CMK (cell line): ENCODE data around the gene ACTG2.
"Not testable (repeated sequence)": the region's sequence is repeated elsewhere in the genome, so short reads cannot be mapped to it uniquely, and the experiment has no call there.

Experiments used
- DNase-seq: peaks from one replicate; pipeline ENCODE4 v3.0.0-alpha.2; 2010; ENCODE audit warnings: low read depth

Gene ACTG2

GRCh38 chr2:73892631-73893329 is at the start of gene ACTG2:
TSS of gene ACTG2 (plus strand) at chr2:73893008. CDS start at chr2:73901312, 8,304 bp downstream.
- no peak for DNase-seq

DNA sequence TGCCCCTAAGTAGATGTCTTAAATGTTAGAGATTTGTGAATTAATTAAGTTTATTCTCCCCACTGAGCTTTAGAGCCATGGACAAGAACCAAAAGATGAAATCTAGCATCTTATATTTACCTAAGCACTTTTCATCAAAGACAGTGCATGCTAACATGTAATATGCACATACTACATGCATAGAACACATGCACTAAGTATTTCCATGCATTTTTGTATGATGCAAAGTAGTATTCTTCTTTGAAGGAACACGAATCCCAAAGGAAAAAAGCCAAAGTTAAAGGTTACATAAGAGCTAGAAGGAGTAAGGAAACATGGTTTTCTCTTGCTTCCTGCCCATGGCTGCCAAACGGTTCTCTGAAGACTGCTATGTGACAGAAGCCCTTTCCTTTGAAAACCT is 48.7 kb upstream of the ACTG2 start:
- no peak for DNase-seq

GRCh38 chr2:73850009-73850408 is 42.8 kb upstream of the ACTG2 start:
- no peak for DNase-seq

GRCh38 chr2:73851274-73851673 is 41.5 kb upstream of the ACTG2 start:
- DNase-seq: no peak

DNA sequence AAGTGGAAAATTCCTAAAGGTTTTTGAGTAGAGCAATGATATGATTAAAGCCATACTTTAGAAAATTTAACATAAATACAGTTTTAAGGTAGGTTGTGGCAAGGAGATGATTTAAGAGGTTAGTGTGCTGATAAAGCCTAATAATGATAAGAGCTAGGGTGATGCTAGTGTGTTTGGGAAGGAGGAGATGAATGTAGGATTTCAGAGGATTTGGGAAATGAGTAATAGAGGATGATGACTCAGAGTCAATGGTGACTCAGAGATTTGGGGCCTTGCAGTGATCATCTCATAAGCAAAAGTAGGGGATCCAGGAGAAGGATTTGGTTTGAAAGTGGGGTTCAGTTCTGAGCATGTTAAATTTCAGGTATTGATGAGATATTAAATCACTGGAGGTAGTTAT is 40.8 kb upstream of the ACTG2 start:
- DNase-seq: no peak

DNA sequence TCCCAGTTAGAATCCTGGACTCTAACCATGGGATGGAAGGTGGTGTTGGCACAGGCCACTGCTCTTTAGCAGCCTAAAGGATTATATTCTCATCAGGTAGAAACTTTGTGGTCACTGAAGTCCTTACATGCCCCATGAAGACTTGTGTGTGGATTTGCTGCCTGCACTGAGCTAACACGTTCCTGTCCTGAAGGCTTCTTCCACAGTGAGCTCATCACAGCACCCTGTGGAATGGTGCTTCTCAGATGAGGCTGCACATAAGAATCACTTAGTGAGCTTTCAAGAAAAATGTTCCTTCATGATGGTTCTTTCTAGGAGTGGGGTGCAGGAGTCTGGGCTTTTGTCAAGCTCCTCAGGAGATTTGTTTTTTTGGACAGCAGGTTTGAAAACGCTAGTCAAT is 37.3 kb upstream of the ACTG2 start:
- DNase-seq: no peak

DNA sequence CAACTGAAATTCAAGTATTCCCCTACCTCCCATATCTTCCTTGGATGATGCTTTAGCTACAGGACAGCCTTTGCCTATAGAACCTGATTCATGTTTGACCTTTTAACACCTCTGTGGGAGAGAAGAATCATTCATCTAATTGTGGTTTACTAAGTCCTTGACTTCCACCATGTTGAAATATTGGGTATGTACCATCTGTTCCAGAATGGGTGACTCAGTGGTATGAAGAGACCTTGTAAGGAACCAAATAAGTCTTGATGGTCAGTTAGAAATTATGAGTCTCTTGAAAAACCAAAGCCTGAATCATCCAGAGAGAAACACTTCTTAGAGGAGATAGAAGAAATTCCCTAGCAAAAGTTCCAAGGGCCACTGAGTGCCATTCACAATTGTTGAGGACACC is 36.6 kb upstream of the ACTG2 start:
- DNase-seq: no peak

DNA sequence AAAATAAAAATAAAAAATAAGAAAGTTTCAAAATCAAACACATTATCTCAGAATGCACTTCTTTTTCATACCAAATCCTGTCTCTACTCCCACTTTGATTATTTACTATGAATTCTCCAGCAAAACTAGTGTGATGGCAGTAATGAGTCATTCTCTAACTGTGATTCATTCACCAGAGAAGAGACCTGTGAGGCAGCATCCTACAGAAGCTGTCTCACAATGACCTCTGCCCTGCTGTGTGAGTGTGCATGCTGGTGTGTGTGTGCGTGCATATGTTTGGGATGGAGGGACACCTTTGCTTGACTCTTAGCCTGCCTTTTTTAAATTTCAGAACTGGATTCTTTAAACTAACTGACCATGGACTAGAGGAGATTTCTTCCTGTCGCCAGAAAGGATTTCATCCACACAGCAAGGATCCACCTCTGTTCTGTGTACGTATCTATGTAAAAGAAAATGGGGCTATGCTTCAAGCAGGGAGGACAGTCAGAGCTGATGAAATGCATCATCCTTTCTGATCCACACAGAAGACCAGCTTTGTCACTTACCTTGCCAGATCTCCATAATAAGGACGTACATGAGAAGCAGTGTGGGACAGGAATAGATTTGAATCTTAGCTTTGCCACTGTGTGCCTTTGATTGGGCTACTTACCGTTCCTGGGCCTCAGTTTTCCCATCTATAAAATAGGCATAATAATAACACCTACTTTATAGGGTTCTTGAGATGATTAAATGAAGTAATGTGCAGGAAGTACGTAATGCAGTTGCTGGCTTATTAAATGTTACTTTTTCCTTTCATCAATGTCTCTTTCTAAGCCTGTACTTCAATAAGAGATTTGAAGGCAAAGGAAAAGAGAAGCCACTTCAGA is 32.9 kb upstream of the ACTG2 start:
- DNase-seq: no peak

DNA sequence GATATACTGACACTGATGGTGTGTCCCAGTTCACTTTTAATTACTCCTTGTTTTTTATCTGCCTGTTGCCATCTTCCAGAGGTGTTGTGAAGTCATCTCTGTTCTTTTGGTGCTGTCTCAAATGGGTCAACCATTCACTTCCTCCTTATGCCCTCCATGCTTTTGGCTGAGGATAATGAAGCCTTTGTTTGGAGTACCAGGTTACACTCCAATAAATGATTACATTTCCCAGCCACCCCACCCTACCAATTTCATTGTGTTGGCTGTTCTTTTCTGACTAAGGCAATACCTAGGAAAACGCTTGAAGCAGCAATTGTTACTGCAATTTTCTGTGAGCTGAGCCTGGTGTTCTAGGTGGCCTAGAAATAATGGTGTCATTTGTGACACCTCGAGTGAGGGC is 29.8 kb upstream of the ACTG2 start:
- DNase-seq: no peak

DNA sequence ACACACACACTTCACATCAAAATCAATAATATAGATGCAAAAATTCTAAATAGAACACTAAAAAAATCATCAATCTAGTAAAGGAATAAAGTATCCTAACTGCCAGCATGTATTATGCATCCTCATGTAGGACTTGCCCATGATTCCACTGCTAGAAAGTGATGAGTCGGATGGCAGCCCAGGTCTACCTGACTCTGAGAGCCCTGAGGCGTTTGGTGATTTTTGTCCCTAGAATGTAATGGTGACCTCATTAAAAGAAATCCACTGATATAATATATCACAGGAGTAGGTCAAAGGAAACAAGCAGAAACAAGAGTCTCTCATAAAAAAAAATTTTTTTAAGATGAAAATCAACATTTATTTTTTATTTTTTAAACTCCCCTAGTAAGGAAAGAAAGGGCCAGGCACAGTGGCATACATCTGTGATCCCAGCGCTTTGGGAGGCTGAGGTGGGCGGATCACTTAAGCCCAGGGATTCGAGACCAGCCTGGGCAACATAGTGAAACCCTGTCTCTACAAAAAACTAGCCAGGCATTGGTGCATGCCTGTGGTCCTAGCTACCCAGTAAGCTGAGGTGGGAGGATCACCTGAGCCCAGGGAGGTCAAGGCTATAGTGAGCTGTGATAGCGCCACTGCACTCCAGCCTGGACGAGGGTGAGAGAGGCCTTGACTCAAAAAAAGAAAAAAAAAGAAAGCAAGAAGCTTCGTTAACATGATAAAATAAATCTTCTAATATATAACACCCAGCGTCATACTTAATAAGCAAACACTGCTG is 24.4 kb upstream of the ACTG2 start:
- DNase-seq: no peak

GRCh38 chr2:73870084-73870483 is 22.7 kb upstream of the ACTG2 start:
- DNase-seq: no peak

- DNase-seq: no peak
Observed at GRCh38 chr2:73877071-73877802, 15.6 kb upstream of the ACTG2 start.

DNA sequence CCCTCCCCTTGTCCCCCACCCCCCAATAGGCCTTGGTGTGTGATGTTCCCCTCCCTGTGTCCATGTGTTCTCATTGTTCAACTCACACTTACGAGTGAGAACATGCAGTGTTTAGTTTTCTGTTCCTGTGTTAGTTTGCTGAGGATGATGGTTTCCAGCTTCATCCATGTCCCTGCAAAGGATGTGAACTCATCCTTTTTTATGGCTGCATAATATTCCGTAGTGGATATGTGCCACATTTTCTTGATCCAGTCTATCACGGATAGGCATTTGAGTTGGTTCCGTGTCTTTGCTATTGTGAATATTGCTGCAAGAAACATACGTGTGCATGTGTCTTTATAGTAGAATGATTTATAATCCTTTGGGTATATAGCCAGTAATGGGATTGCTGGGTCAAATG is 14.8 kb upstream of the ACTG2 start:
- DNase-seq: not testable (repeated sequence)

DNA sequence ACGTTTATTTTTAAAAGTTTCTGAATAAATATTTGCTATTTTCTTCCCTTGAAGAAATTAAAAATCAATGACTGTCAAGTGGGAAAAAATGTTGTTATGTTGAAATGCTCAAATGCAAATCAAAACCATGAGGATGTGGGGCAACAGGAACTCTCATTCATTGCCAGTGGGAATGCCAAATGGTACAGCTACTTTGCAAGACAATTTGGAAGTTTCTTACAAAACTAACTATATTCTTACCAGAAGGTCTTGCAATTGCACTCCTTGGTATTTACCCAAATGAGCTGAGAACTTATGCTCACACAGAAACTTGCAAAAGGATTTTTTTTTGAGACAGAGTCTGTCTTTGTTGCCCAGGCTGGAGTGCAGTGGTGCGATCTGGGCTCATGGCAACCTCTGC is 7.4 kb upstream of the ACTG2 start:
- no peak for DNase-seq

DNA sequence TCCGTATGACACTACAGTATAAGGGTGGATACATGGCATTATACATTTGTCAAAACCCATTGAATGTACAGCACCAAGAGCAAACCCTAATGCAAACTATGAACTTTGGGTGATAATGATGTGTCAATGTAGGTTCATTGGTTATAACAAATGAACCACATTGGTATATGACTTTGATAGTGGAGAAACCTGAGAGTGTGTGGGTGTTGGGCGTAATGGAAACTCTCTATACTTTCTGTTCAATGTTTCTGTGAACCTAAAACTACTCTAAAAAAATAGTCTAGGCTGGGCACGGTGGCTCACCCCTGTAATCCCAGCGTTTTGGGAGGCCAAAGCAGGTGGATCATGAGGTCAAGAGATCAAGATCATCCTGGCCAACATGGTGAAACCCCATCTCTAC is 6.5 kb upstream of the ACTG2 start:
- no peak for DNase-seq

- DNase-seq: not testable (repeated sequence)
Observed at GRCh38 chr2:73887596-73888353, 5.0 kb upstream of the ACTG2 start.

DNA sequence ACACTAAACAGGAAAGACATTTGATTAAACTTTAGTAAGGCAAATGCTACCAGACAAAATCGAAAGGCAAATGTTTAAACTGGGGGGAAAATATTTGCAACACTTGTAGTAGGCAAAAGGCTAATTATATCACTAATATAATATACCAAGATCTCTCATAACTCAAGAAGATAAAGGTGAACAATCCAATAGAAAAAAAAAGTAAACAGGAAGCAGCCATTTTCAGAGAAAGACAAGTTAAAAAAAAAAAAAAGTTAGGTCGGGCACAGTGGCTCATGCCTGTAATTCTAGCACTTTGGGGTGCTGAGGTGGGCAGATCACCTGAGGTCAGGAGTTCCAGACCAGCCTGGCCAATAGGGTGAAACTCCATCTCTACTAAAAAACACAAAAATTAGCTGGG is 4.4 kb upstream of the ACTG2 start:
- no peak for DNase-seq

GRCh38 chr2:73889206-73889605 is 3.6 kb upstream of the ACTG2 start:
- no peak for DNase-seq

DNA sequence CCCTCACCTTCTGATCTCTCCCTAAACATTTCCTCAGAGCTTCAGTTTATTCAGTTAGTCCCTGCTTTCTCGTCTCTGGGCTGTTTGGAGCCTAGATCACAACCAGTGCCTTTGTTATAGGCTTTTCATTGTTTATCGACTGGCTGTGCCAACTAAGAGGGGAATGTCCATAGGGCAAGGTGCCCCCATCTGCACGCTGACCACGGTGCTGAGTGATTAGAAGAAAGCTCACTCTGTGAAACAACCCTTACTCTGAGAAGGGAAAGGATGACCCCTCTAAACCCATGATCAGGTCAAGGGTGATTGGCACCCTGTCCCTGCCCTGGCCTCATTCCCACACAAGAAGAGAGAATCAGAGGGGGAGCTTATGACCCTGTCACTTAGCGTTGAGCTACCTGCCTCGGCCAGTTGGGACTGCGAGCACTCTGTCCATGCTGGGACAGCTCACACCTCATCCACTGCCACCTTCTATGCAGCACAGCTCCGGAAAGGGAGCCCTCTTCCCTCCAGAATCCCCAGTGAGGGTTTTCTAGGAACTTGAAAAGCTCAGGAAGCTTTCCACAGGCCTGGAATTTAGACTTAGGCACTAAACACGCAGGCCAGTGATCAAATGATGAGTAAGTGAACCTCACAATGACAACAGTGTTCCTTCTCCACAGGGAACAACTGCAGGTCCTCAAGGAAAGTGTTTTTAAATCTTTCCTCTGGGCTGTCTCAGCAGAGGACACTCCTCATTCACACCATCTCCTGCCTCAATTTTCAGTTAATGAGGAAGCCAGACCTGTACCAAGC is 2.3 kb upstream of the ACTG2 start:
- no peak for DNase-seq

- DNase-seq: no peak
Observed at GRCh38 chr2:73891276-73891901, 1.4 kb upstream of the ACTG2 start.
